Measurements from ENCODE around the gene ZFP42.

GRCh38 chr4:188029114-188029513 is 33.5 kb downstream of the ZFP42 start:
- no peak for TF ChIP-seq SP1 (IDR thresholded peaks at IDR 0.05; ENCODE audit: low read depth)
- TF ChIP-seq CTCF (IDR thresholded peaks at IDR 0.05 in 2 of 3, conservative IDR thresholded peaks at IDR 0.05 in 1 of 3; ENCODE audit: borderline replicate concordance in 1 of 3, insufficient read depth in 1 of 3, low read depth in 2 of 3, low read length in 2 of 3) = no peak
- no peak for TF ChIP-seq POLR2A (IDR thresholded peaks at IDR 0.05; ENCODE audit: borderline replicate concordance, extremely low read depth, insufficient read depth, insufficient read length)
- TF ChIP-seq EZH2phosphoT487 (IDR thresholded peaks at IDR 0.05; ENCODE audit: borderline replicate concordance) = no peak
- TF ChIP-seq POLR2AphosphoS5 (IDR thresholded peaks at IDR 0.05; ENCODE audit: low read depth, low read length) = no peak
- no peak for TF ChIP-seq ZNF274 (IDR thresholded peaks at IDR 0.05; ENCODE audit: low read depth, low read length)
- TF ChIP-seq RAD21 (IDR thresholded peaks at IDR 0.05; ENCODE audit: low read depth) = no peak
